NB4 (cell line): ENCODE data around the gene AFG1L.
A peak's percentile ranks its signal among the peaks of the same experiment; 100 is the strongest.

Experiments
- DNase-seq: peaks from one replicate; pipeline ENCODE4 v3.0.0; 2010; ENCODE audit warnings: low read depth
- H3K4me3 ChIP-seq: one replicate; pipeline ENCODE4 v1.5.1; 2011; ENCODE audit warnings: mild to moderate bottlenecking, low read depth, low read length, moderate library complexity
- MYC ChIP-seq: IDR thresholded peaks from 2 replicates; pipeline ENCODE4 v1.6.1; 2011; ENCODE audit warnings: low read depth, low read length
- POLR2A ChIP-seq: IDR thresholded peaks from 2 replicates; pipeline ENCODE4 v1.6.1; 2011; ENCODE audit warnings: mild to moderate bottlenecking; ENCODE audit not compliant: insufficient read length; ENCODE audit errors: extremely low read depth
- TF ChIP-seq, protein P1 (sequence below): IDR thresholded peaks from one replicate; pipeline ENCODE4 v1.5.1; 2012; ENCODE audit warnings: low read depth, low read length
- TF ChIP-seq, protein P2 (sequence below): IDR thresholded peaks from 2 replicates; pipeline ENCODE4 v1.6.1; 2011; ENCODE audit warnings: low read depth, low read length

AFG1L gene

DNA sequence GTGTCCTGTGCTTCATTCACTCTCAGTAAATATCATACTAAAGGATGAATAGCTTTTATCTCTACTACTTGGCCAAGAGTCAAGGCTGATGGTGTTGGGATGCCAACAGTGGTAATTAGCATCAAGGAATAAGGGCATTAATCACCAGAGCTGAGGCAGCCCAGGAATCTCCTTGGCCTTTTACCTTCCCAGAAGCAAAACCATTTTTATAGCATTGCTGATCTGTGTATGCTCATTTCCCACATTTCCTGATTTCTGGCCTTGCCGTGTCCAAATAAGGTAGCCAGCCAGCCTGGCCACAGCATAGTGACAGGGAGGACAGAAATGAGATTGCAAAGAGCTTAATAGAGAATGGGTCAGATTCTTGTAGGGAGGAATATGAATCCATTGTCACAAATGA, 189.2 kb downstream of the AFG1L start:
- TF ChIP-seq POLR2A = no peak
- TF ChIP-seq, protein P1, sequence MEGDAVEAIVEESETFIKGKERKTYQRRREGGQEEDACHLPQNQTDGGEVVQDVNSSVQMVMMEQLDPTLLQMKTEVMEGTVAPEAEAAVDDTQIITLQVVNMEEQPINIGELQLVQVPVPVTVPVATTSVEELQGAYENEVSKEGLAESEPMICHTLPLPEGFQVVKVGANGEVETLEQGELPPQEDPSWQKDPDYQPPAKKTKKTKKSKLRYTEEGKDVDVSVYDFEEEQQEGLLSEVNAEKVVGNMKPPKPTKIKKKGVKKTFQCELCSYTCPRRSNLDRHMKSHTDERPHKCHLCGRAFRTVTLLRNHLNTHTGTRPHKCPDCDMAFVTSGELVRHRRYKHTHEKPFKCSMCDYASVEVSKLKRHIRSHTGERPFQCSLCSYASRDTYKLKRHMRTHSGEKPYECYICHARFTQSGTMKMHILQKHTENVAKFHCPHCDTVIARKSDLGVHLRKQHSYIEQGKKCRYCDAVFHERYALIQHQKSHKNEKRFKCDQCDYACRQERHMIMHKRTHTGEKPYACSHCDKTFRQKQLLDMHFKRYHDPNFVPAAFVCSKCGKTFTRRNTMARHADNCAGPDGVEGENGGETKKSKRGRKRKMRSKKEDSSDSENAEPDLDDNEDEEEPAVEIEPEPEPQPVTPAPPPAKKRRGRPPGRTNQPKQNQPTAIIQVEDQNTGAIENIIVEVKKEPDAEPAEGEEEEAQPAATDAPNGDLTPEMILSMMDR = no peak
- TF ChIP-seq, protein P2, sequence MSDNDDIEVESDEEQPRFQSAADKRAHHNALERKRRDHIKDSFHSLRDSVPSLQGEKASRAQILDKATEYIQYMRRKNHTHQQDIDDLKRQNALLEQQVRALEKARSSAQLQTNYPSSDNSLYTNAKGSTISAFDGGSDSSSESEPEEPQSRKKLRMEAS = no peak
- TF ChIP-seq MYC = no peak
- no peak for DNase-seq
- H3K4me3 ChIP-seq = no peak overlapping the region

DNA sequence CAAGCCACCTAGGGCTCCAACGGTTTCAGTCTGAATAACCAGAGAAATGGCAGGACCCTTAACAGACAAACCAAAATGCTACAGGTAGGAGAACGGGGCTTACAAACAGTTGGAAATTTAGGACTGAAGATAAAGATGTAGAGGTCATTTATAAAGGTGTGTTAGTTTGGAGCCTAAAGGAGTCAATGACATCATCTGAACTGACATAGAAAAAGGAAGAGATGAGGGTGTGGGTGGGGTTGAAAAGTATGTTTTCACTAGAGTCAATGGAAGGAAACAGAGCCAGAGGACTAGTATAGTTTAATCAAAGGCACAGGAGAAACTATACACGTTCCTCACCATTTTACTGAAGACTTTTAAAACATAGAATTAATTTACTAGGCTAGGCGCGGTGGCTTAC, 194.8 kb downstream of the AFG1L start:
- no peak for TF ChIP-seq POLR2A
- TF ChIP-seq, protein P1 = no peak
- no peak for TF ChIP-seq MYC
- TF ChIP-seq, protein P2 = no peak
- no peak overlapping the region for H3K4me3 ChIP-seq
- DNase-seq = no peak

DNA sequence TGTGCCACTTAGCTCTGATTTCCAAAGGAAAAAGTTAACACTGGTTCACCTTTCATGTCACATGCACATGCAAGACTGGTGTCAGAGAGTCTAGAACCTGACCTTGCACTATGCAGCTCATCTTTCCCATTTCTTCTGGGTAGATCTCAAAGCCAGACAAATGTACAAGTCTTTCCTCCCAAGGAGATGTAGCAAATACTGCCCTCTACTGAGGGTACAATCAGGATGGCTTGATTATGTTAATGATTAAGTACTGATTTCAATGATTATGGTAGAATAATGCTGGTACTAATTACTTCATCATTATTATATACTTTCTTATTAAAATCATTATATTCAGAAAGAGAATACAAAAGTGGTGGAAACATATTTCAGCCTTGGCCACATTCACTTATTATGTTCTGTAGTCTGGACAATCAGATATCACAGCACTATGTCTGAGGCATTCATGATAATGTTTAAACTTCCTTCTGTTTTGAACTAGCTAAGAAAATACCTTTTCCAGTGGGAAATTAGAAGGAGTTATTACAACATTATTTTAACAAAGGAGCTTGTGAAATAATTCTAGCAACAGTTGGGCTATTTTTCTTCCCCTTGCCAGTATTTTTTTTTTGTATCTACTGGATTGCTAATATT, 197.4 kb downstream of the AFG1L start:
- no peak for TF ChIP-seq POLR2A
- TF ChIP-seq, protein P2 = no peak
- TF ChIP-seq, protein P1 = peak; percentile 43
- no peak overlapping the region for H3K4me3 ChIP-seq
- DNase-seq = peak; percentile 74

DNA sequence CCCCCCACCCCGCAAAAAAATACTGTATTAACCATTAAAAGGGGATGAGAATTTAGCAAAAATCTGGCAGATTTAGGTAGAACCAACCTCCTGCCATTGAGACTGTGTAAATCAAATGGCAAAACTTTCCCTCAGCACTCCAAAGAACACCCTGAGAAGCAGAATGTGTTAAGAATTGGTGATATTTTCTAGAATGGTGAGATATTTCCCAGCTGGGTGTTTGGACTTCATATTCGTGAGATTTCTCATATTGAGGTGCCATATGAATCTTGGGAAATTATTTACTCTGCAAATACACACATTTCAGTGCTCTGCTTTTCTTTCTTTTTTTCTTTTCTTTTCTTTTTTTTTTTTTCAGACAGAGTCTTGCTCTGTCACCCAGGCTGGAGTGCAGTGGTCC, 199.6 kb downstream of the AFG1L start:
- DNase-seq = no peak
- H3K4me3 ChIP-seq = no peak overlapping the region
- TF ChIP-seq POLR2A (no peak), MYC (no peak)
- TF ChIP-seq, protein P1 = no peak
- TF ChIP-seq, protein P2 = no peak

DNA sequence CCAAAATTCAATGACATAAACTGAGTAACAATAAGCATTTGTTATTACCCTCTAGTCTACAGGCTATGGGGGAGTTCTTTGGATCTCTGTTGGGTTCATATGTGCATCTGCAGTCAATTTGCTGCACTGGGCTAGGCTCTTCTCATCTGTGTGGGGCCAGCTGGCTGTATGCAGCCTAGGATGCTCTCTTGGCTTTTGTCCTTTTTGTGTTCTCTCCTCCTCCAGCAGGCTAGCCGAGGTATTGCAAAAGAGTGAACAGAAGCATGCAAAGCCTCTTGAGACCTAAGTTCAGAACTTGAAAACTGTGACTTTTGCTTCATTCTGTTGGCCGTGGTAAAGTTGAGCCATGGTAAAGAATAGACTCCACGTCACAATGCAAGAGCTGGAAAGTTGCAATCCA, 203.0 kb downstream of the AFG1L start:
- no peak overlapping the region for H3K4me3 ChIP-seq
- peak; percentile 74 for DNase-seq
- TF ChIP-seq, protein P2 = peak; percentile 17; the same call in 1 of the 2 replicates
- TF ChIP-seq POLR2A (no peak), MYC (no peak)
- TF ChIP-seq, protein P1 = peak; percentile 69

DNA sequence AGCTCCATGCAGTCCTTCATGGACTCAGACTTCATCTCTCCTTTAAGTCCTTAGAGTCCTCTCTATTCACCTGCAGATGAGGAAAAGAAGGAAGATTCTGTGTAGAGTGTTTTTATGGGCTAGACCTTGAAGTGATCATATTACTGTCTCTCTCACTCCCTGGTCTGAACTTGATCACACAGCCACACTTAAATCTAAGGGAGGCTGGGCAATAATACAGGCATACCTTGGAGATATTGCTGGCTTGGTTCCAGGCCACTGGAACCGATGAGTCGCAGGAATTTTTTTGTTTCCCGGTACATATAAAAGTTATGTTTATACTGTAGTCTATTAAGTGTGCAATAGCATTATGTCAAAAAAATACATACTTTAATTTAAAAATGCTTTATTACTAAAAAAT, 206.7 kb downstream of the AFG1L start:
- DNase-seq = no peak
- H3K4me3 ChIP-seq = no peak overlapping the region
- TF ChIP-seq, protein P2 = no peak
- no peak for TF ChIP-seq POLR2A
- TF ChIP-seq, protein P1 = no peak
- TF ChIP-seq MYC = no peak
